ENCODE measurements around the gene RBM18.

Gene RBM18

GRCh38 chr9:122205176-122205575 lies 59.5 kb downstream of the RBM18 start:
- FAIRE-seq: no peak
- no peak for DNase-seq (ENCODE audit: low spot score)

GRCh38 chr9:122204491-122204890 lies 60.1 kb downstream of the RBM18 start:
- no peak for FAIRE-seq

GRCh38 chr9:122204055-122204454 lies 60.6 kb downstream of the RBM18 start:
- no peak for FAIRE-seq
- no peak for DNase-seq (ENCODE audit: low spot score)

More at GRCh38 chr9:122204491-122204890, 60.1 kb downstream of the RBM18 start:
- DNase-seq (ENCODE audit: low spot score): no peak

- DNase-seq (ENCODE audit: low spot score) (no peak), FAIRE-seq (no peak)
Observed at GRCh38 chr9:122202111-122202510, 62.5 kb downstream of the RBM18 start.

- FAIRE-seq (no peak), DNase-seq (ENCODE audit: low spot score) (no peak)
Observed at GRCh38 chr9:122201641-122202040, 63.0 kb downstream of the RBM18 start.

- FAIRE-seq: no peak
- DNase-seq (ENCODE audit: low spot score): no peak
Observed at GRCh38 chr9:122200960-122201595, 63.6 kb downstream of the RBM18 start.

- FAIRE-seq: no peak
- no peak for DNase-seq (ENCODE audit: low spot score)
Observed at GRCh38 chr9:122197882-122198281, 66.8 kb downstream of the RBM18 start.

GRCh38 chr9:122197426-122197825 lies 67.2 kb downstream of the RBM18 start:
- DNase-seq (ENCODE audit: low spot score): no peak
- no peak for FAIRE-seq

- DNase-seq (ENCODE audit: low spot score) (no peak), FAIRE-seq (no peak)
Observed at GRCh38 chr9:122195875-122196274, 68.8 kb downstream of the RBM18 start.

- DNase-seq (ENCODE audit: low spot score): no peak
- FAIRE-seq: no peak
Observed at GRCh38 chr9:122193651-122194050, 71.0 kb downstream of the RBM18 start.

- no peak for FAIRE-seq
Observed at GRCh38 chr9:122192914-122193525, 71.6 kb downstream of the RBM18 start.

GRCh38 chr9:122192261-122192875 lies 72.3 kb downstream of the RBM18 start:
- FAIRE-seq: no peak
- DNase-seq (ENCODE audit: low spot score): no peak

More at GRCh38 chr9:122192914-122193525, 71.6 kb downstream of the RBM18 start:
- no peak for DNase-seq (ENCODE audit: low spot score)

GRCh38 chr9:122191584-122191983 lies 73.1 kb downstream of the RBM18 start:
- no peak for DNase-seq (ENCODE audit: low spot score)
- no peak for FAIRE-seq

GRCh38 chr9:122190597-122191381 lies 73.9 kb downstream of the RBM18 start:
- no peak for DNase-seq (ENCODE audit: low spot score)
- FAIRE-seq: no peak

- DNase-seq (ENCODE audit: low spot score) (no peak), FAIRE-seq (no peak)
Observed at GRCh38 chr9:122188369-122188768, 76.3 kb downstream of the RBM18 start.

All from RCC 7860 (cell line).